OCI-LY7 (cell line): Measurements from ENCODE around the gene KCNIP1. TPM values are rescaled to one million over a fixed set of nuclear protein-coding genes. Genes with fewer than 3 reads are reported as not detected.

ENCODE experiments used
- BruUV-seq: library from RNA; stranded (reverse); fragments of 400-500 nt; replicated peaks from 2 replicates; lab custom pipeline; 2021; lab: Mats Ljungman, UMichigan
- CTCF ChIA-PET: fragments of 300-600 bp; sonication (Branson Sonifier 250); formaldehyde crosslinking; loops from one replicate; lab custom pipeline; 2022; ENCODE audit warnings: antibody characterized with exemption; ENCODE audit not compliant: unreplicated experiment; lab: Charles Lee
- POLR2A ChIA-PET: fragments of 300-600 bp; sonication (Branson Sonifier 250); formaldehyde crosslinking; loops from one replicate; lab custom pipeline; 2022; ENCODE audit warnings: antibody characterized with exemption; lab: Charles Lee
- DNase-seq: peaks from one replicate; pipeline ENCODE4 v3.0.0-alpha.2; 2015; ENCODE audit warnings: low spot score
- H2AFZ ChIP-seq: fragments of 200-600 bp; sonication (generic), shearing (Covaris generic); 2 replicates; pipeline ENCODE4 v1.6.1; 2014; ENCODE audit warnings: mild to moderate bottlenecking, antibody characterized with exemption, low read length, moderate library complexity
- H3K27ac ChIP-seq: fragments of 200-600 bp; sonication (generic); 2 replicates; pipeline ENCODE4 v1.5.1; 2014; ENCODE audit warnings: mixed run types, low read depth, mild to moderate bottlenecking, moderate library complexity, low read length, inconsistent platforms; ENCODE audit not compliant: poor library complexity, severe bottlenecking
- H3K36me3 ChIP-seq: fragments of 200-600 bp; sonication (generic); 2 replicates; pipeline ENCODE4 v1.6.1; 2014; ENCODE audit warnings: mild to moderate bottlenecking, antibody characterized with exemption, low read length, moderate library complexity, mixed read lengths; ENCODE audit not compliant: insufficient read depth
- H3K4me1 ChIP-seq: fragments of 200-600 bp; sonication (generic); 2 replicates; pipeline ENCODE4 v1.5.1; 2014; ENCODE audit warnings: mild to moderate bottlenecking, low read length; ENCODE audit not compliant: insufficient read depth, poor library complexity, severe bottlenecking
- H3K4me2 ChIP-seq: fragments of 200-600 bp; sonication (generic); 2 replicates; pipeline ENCODE4 v1.6.1; 2014; ENCODE audit warnings: mild to moderate bottlenecking, low read length
- H3K4me3 ChIP-seq: fragments of 200-600 bp; sonication (generic); 2 replicates; pipeline ENCODE4 v1.5.1; 2014; ENCODE audit warnings: mild to moderate bottlenecking, low read depth, low read length; ENCODE audit not compliant: poor library complexity, severe bottlenecking
- H3K79me2 ChIP-seq: fragments of 200-600 bp; sonication (generic); 2 replicates; pipeline ENCODE4 v1.6.1; 2016; ENCODE audit warnings: low read depth, mild to moderate bottlenecking, low read length, moderate library complexity, mixed read lengths; ENCODE audit not compliant: insufficient read depth
- H3K9me2 ChIP-seq: fragments of 200-600 bp; sonication (generic); 2 replicates; pipeline ENCODE4 v1.6.1; 2016; ENCODE audit warnings: mild to moderate bottlenecking, low read length, mixed read lengths; ENCODE audit not compliant: insufficient read depth
- H3K9me3 ChIP-seq: fragments of 200-600 bp; sonication (generic); 2 replicates; pipeline ENCODE4 v1.6.1; 2014; ENCODE audit warnings: mild to moderate bottlenecking, mixed run types, low read length, mixed read lengths
- H4K20me1 ChIP-seq: fragments of 200-600 bp; sonication (generic); 2 replicates; pipeline ENCODE4 v1.6.1; 2014; ENCODE audit warnings: mild to moderate bottlenecking, antibody characterized with exemption, low read length, moderate library complexity, mixed read lengths; ENCODE audit not compliant: insufficient read depth
- EZH2phosphoT487 ChIP-seq: fragments of 200-600 bp; sonication (generic); IDR thresholded peaks from 2 replicates; pipeline ENCODE4 v1.6.1; 2018; ENCODE audit warnings: low read depth, borderline replicate concordance, mild to moderate bottlenecking, mixed run types, antibody characterized with exemption, low read length, moderate library complexity, mixed read lengths
- intact Hi-C: fragments of 100-400 bp; cut with micrococcal nuclease; formaldehyde crosslinking; loops from one replicate; pipeline ENCODE4 v1.10.0; 2022; ENCODE audit not compliant: unreplicated experiment
- total RNA-seq, 2 experiments: library from RNA; depleted of rRNA in 1 of 2; stranded (reverse); fragments of >200 nt in 1 of 2; shearing (Covaris generic) in 1 of 2; gene quantifications; 2 replicates each; pipeline ENCODE4 v1.2.3, GENCODE V29; 2014 to 2022
- TF ChIP-seq, protein P1 (sequence below): fragments of 200-600 bp; sonication (generic); conservative IDR thresholded peaks from 2 replicates; pipeline ENCODE4 v1.5.1; 2014; ENCODE audit warnings: mild to moderate bottlenecking, antibody characterized with exemption, low read length, moderate library complexity, mixed read lengths

The KCNIP1 gene
- total RNA-seq, 2 experiments from 2014 or later: not detected

DNA sequence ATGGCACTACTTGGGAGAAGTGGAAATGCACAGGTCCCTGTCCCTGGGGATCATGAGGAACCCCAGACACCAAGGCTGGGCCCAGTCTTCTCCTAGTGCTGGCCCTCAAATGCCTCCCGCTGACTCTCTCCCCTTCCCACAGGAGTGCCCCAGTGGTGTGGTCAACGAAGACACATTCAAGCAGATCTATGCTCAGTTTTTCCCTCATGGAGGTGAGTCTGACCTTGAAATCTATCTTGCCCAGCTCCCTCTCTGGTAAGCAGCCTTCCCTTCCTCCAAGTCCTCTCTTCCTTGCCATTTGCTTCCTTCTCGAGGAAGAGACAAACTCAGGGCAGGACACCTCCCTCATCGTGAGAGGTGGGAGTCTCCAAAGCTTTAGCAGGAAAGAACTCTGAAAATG is 216.4 kb downstream of the KCNIP1 start:
- CTCF ChIA-PET: no interaction called here
- Histone ChIP-seq H3K9me2 (no peaks in the 10 kb centered on the region), H3K4me3 (no peak overlapping the region), H3K4me1 (no peaks in the 10 kb centered on the region), H3K79me2 (no peaks in the 10 kb centered on the region), H3K9me3 (no peaks in the 10 kb centered on the region), H2AFZ (no peak overlapping the region), H4K20me1 (no peaks in the 10 kb centered on the region), H3K27ac (no peak overlapping the region), H3K36me3 (no peaks in the 10 kb centered on the region), H3K4me2 (no peak overlapping the region)
- no peak for TF ChIP-seq EZH2phosphoT487
- TF ChIP-seq, protein P1, sequence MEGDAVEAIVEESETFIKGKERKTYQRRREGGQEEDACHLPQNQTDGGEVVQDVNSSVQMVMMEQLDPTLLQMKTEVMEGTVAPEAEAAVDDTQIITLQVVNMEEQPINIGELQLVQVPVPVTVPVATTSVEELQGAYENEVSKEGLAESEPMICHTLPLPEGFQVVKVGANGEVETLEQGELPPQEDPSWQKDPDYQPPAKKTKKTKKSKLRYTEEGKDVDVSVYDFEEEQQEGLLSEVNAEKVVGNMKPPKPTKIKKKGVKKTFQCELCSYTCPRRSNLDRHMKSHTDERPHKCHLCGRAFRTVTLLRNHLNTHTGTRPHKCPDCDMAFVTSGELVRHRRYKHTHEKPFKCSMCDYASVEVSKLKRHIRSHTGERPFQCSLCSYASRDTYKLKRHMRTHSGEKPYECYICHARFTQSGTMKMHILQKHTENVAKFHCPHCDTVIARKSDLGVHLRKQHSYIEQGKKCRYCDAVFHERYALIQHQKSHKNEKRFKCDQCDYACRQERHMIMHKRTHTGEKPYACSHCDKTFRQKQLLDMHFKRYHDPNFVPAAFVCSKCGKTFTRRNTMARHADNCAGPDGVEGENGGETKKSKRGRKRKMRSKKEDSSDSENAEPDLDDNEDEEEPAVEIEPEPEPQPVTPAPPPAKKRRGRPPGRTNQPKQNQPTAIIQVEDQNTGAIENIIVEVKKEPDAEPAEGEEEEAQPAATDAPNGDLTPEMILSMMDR: no peak
- no TSS peak for BruUV-seq
- DNase-seq: no peak
- POLR2A ChIA-PET: interaction anchor here (1.6 kb wide), 1 partner anchor 10 kb away, joined by 4 read pairs; no protein-coding TSS in a partner anchor
- intact Hi-C loops: no loop called here

DNA sequence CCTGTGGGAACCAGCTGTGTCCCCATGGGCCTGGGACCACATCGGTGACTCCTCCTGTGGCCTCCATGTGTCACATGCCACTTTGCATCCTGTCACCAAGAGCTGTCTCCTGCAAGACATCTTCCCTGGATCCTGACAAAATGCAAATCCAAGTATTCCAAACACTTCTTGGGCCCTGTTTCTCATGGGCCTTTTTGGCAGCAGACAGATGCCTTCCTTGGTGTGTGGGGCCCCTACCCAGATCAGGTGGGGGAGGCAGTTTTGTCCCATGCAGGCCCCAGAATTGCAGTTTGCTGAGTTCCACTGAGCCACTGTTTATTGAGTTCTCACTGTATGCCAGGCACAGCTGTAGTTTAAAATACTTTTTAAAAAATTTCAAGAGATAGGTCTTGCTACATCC is 217.2 kb downstream of the KCNIP1 start:
- ChIA-PET CTCF (no interaction called here), POLR2A (no interaction called here)
- H3K79me2 ChIP-seq: no peaks in the 10 kb centered on the region
- H3K27ac ChIP-seq: no peak overlapping the region
- H3K36me3 ChIP-seq: no peaks in the 10 kb centered on the region
- H3K4me2 ChIP-seq: no peak overlapping the region
- TF ChIP-seq, protein P1: no peak
- no peak for TF ChIP-seq EZH2phosphoT487
- H3K4me3 ChIP-seq: no peak overlapping the region
- no peak for DNase-seq
- intact Hi-C loops: no loop called here
- H3K9me3 ChIP-seq: no peaks in the 10 kb centered on the region
- no peak overlapping the region for H2AFZ ChIP-seq
- no TSS peak for BruUV-seq
- no peaks in the 10 kb centered on the region for H3K4me1 ChIP-seq
- no peaks in the 10 kb centered on the region for H4K20me1 ChIP-seq
- no peaks in the 10 kb centered on the region for H3K9me2 ChIP-seq

DNA sequence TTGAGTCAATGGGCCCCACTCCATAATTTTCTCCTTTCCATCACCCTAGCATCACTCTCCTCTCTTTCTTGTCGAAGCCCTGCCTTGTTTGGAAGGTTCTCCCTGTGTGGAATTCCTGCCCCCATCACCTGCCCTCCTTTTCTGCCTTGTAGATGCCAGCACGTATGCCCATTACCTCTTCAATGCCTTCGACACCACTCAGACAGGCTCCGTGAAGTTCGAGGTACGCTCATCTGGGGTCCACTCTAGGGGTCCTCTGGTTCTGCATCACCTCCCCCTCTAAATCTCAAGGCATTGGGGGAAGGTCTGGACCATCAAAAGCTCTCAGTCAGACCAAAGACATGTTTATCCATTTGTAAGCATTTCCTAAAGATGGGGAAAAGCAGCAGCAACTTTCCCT is 217.9 kb downstream of the KCNIP1 start:
- no peak overlapping the region for H3K27ac ChIP-seq
- H3K9me2 ChIP-seq: no peaks in the 10 kb centered on the region
- no peak for DNase-seq
- intact Hi-C loops: no loop called here
- ChIA-PET CTCF (no interaction called here), POLR2A (no interaction called here)
- H3K4me2 ChIP-seq: no peak overlapping the region
- H3K36me3 ChIP-seq: no peaks in the 10 kb centered on the region
- H2AFZ ChIP-seq: no peak overlapping the region
- H3K4me1 ChIP-seq: no peaks in the 10 kb centered on the region
- H3K79me2 ChIP-seq: no peaks in the 10 kb centered on the region
- H4K20me1 ChIP-seq: no peaks in the 10 kb centered on the region
- no TSS peak for BruUV-seq
- H3K4me3 ChIP-seq: no peak overlapping the region
- TF ChIP-seq, protein P1: no peak
- TF ChIP-seq EZH2phosphoT487: no peak
- no peaks in the 10 kb centered on the region for H3K9me3 ChIP-seq
